Bronchial epithelial cell (primary cell): ENCODE data around the gene PPARG. TPM values are rescaled to one million over a fixed set of nuclear protein-coding genes. Genes with fewer than 3 reads are reported as not detected.
A peak's percentile ranks its signal among the peaks of the same experiment; 100 is the strongest.

ENCODE experiments used
- DNase-seq: peaks from one replicate; pipeline ENCODE4 v3.0.0-alpha.2; 2010; ENCODE audit warnings: low read depth
- FAIRE-seq: peaks from 2 replicates; lab custom pipeline; 2011; peaks lifted over from hg19 to GRCh38; lab: Jason Lieb, UNC
- H3K27me3 ChIP-seq: 2 replicates; pipeline ENCODE4 v1.5.1; 2011; ENCODE audit warnings: low read length; ENCODE audit not compliant: control insufficient read depth, insufficient read depth
- H3K36me3 ChIP-seq: 2 replicates; pipeline ENCODE4 v1.5.1; 2011; ENCODE audit warnings: low read length; ENCODE audit not compliant: control insufficient read depth, insufficient read depth
- H3K4me3 ChIP-seq: 2 replicates; pipeline ENCODE4 v1.5.1; 2011; ENCODE audit warnings: mild to moderate bottlenecking, low read depth, low read length, control low read depth
- CTCF ChIP-seq: IDR thresholded peaks from 2 replicates; pipeline ENCODE4 v1.5.1; 2011; ENCODE audit warnings: mild to moderate bottlenecking, moderate library complexity, low read length, control low read depth, inconsistent platforms; ENCODE audit not compliant: insufficient read depth, severe bottlenecking
- total RNA-seq: library from RNA; depleted of rRNA; stranded (reverse); fragments of >200 nt; gene quantifications from 2 replicates; pipeline ENCODE4 v1.2.1, GENCODE V29; 2014

PPARG gene
- total RNA-seq, 1 donor from 2014 or later, result 14.5 TPM

DNA sequence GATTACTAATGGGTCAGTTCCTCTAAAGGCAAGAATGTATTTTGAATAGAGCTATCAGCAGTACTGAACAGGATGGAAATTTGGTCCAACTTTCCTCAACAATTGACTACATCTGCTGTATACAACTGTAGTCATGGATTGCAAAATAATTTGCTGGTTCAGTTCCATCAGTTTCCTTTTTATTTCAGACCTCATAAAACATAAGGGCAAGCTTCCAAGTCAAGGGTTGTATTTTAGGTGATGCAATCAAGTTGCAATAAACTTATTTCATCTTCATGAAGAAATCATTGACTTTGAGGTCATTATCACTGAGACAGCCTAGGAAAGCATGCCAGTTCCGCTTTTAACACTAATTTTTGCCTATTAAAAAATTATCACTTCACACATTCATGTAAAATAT, 105.0 kb downstream of the PPARG start:
- no peak for TF ChIP-seq CTCF
- Histone ChIP-seq H3K36me3 (no peaks in the 10 kb centered on the region), H3K27me3 (peaks cover 1% of the 10 kb centered on the region), H3K4me3 (no peak overlapping the region)
- FAIRE-seq (peak; percentile 28), DNase-seq (peak; percentile 42)

- H3K36me3 ChIP-seq, result no peaks in the 10 kb centered on the region
- no peak overlapping the region for H3K4me3 ChIP-seq
- H3K27me3 ChIP-seq, result peaks cover 1% of the 10 kb centered on the region
- FAIRE-seq (no peak), DNase-seq (no peak)
- no peak for TF ChIP-seq CTCF
These were observed 105.8 kb downstream of the PPARG start for GRCh38 chr3:12394569-12395271.

- no peak for TF ChIP-seq CTCF
- H3K27me3 ChIP-seq, result peaks cover 1% of the 10 kb centered on the region
- no peak overlapping the region for H3K4me3 ChIP-seq
- DNase-seq, result no peak
- H3K36me3 ChIP-seq, result no peaks in the 10 kb centered on the region
- FAIRE-seq, result no peak
These were observed 106.6 kb downstream of the PPARG start for GRCh38 chr3:12395349-12396012.

DNA sequence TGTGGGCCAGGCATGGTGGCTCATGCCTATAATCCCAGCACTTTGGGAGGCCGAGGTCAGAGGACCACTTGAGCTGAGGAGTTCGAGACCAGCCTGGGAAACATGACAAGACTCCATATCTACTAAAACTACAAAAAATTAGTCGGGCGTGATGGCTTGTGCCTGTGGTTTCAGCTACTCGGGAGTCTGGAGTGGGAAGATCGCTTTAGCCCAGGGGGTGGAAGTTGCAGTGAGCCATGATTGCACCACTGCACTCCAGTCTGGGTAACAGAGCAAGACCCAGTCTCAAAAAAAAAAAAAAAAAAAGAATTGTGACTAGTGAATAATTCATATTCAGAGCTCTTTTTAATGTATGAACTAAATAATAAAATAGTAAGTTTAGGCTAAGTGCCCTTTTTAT, 107.6 kb downstream of the PPARG start:
- FAIRE-seq (no peak), DNase-seq (no peak)
- TF ChIP-seq CTCF, result no peak
- no peak overlapping the region for H3K4me3 ChIP-seq
- H3K27me3 ChIP-seq, result peaks cover 1% of the 10 kb centered on the region
- no peaks in the 10 kb centered on the region for H3K36me3 ChIP-seq

GRCh38 chr3:12399226-12399625, 110.4 kb downstream of the PPARG start:
- peaks cover 1% of the 10 kb centered on the region for H3K27me3 ChIP-seq
- DNase-seq (no peak), FAIRE-seq (no peak)
- no peak for TF ChIP-seq CTCF
- H3K36me3 ChIP-seq, result no peaks in the 10 kb centered on the region
- H3K4me3 ChIP-seq, result no peak overlapping the region
